Measurements from ENCODE around the gene ATXN10. TPM values are rescaled to one million over a fixed set of nuclear protein-coding genes. Genes with fewer than 3 reads are reported as not detected.
"Not testable (repeated sequence)": the region's sequence is repeated elsewhere in the genome, so short reads cannot be mapped to it uniquely, and the experiment has no call there.

The ATXN10 gene
- total RNA-seq, 5 donors from 2014 or later (not counting 1 experiment from before 2014, with no cell fraction given): 58.9 to 85.0 (median 69.6) TPM

DNA sequence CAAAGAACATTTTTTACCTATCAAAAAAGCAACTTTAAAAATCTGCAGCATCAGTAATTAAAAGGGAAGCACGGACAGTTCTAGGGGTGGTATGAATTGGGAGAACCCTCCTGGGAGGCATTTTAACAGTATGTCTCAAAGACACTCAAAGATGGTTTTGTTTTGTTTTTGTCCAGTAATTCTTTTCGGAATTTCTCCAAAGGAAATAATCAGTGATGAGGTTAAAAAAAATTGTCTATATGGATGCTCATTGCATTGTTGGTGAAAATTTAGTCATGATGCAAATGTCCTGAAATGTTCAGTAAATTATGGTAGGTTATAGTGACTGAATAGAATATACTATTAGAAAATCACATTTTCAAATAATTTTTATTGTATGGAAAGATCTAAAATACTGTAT, 115.1 kb downstream of the ATXN10 start:
- Histone ChIP-seq H3K4me1 (ENCODE audit: control insufficient read depth in 1 of 2, extremely low read depth in 1 of 2, insufficient read depth in 2 of 2, low read length in 2 of 2) (no peaks in the 10 kb centered on the region), H3K27me3 (replicated peaks in 1 of 2; ENCODE audit: control insufficient read depth in 2 of 2, extremely low read depth in 1 of 2, insufficient read depth in 2 of 2, low read length in 1 of 2) (no peaks in the 10 kb centered on the region), H3K27ac (ENCODE audit: low read length) (no peak overlapping the region), H3K4me3 (ENCODE audit: control insufficient read depth in 1 of 2, extremely low read depth in 1 of 2, low read length in 1 of 2) (no peak overlapping the region), H3K9me3 (no peaks in the 10 kb centered on the region), H3K36me3 (ENCODE audit: control insufficient read depth in 2 of 2, extremely low read depth in 1 of 2, insufficient read depth in 1 of 2, low read length in 1 of 2) (no peaks in the 10 kb centered on the region)
- Mint-ChIP-seq H3K4me1 (peaks cover 0 to 10% (median 3%) of the 10 kb centered on the region in 3 donors), H3K27me3 (no peaks in the 10 kb centered on the region), H3K27ac (no peak overlapping the region), H3K36me3 (peaks cover 32% of the 10 kb centered on the region), H3K9me3 (no peaks in the 10 kb centered on the region), H3K4me3 (no peak overlapping the region)
- no peak for ATAC-seq (replicated peaks in 1 of 4)
- 50% methylated on average over 2 of the region's 2 CpGs for WGBS (ENCODE audit: insufficient coverage)
- no peak for DNase-seq
- CTCF ChIA-PET: no interaction called here
- POLR2A ChIA-PET: no interaction called here

DNA sequence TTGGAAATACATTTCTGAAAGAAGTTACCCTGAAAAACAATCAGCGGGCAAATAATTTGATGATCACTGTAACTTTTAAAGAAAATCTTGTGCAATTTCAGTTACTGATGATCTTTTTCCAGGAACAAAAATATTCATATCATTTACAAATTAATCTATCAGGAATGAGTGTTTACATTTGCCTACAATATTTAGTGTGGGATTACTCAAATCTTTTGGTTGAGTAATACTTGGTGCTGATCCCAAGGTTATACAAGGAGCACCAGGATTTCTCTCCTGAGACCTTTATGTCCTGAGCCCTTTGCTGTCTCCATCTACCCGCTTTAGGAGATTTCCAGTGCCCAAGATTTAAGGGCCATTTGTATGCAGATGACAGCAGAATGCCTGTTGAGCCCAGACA, 116.1 kb downstream of the ATXN10 start:
- no peak for ATAC-seq (replicated peaks in 1 of 4)
- POLR2A ChIA-PET: no interaction called here
- H3K4me3 ChIP-seq (ENCODE audit: control insufficient read depth in 1 of 2, extremely low read depth in 1 of 2, low read length in 1 of 2): no peak overlapping the region
- DNase-seq: no peak
- CTCF ChIA-PET: no interaction called here
- H3K27me3 ChIP-seq (replicated peaks in 1 of 2; ENCODE audit: control insufficient read depth in 2 of 2, extremely low read depth in 1 of 2, insufficient read depth in 2 of 2, low read length in 1 of 2): no peaks in the 10 kb centered on the region
- Mint-ChIP-seq H3K27ac (no peak overlapping the region), H3K36me3 (peaks cover 36% of the 10 kb centered on the region), H3K4me3 (no peak overlapping the region), H3K27me3 (no peaks in the 10 kb centered on the region), H3K9me3 (no peaks in the 10 kb centered on the region), H3K4me1 (peaks cover 0 to 10% (median 3%) of the 10 kb centered on the region in 3 donors)
- no peaks in the 10 kb centered on the region for H3K4me1 ChIP-seq (ENCODE audit: control insufficient read depth in 1 of 2, extremely low read depth in 1 of 2, insufficient read depth in 2 of 2, low read length in 2 of 2)
- H3K27ac ChIP-seq (ENCODE audit: low read length): no peak overlapping the region
- H3K9me3 ChIP-seq: no peaks in the 10 kb centered on the region
- H3K36me3 ChIP-seq (ENCODE audit: control insufficient read depth in 2 of 2, extremely low read depth in 1 of 2, insufficient read depth in 1 of 2, low read length in 1 of 2): no peaks in the 10 kb centered on the region
- WGBS (ENCODE audit: insufficient coverage): no CpG with 5 or more reads among the region's 2 CpGs

DNA sequence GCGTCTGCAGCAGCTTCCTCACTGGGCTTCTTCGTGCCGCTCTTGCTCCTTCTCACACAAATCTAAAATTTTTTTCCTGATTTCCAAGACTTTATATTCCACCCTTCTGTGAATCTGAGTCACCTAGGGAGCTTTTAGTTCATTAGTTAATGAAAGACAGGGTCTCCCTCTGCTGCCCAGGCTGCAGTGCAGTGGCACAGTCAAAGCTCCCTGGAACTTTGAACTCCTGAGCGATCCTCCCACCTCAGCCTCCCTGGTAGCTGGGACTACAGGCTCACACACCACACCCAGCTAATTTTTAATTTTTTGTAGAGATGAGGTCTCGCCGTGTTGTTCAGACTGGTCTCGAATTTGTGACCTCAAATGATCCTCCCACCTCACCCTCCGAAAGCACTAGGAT, 116.9 kb downstream of the ATXN10 start:
- no peak for ATAC-seq (replicated peaks in 1 of 4)
- no peak for DNase-seq
- no peaks in the 10 kb centered on the region for H3K9me3 ChIP-seq
- Mint-ChIP-seq H3K4me1 (peaks cover 0 to 10% (median 0%) of the 10 kb centered on the region in 3 donors), H3K4me3 (no peak overlapping the region), H3K27me3 (no peaks in the 10 kb centered on the region), H3K36me3 (peaks cover 40% of the 10 kb centered on the region), H3K9me3 (peaks cover 0 to 4% (median 2%) of the 10 kb centered on the region in 3 donors), H3K27ac (no peak overlapping the region)
- peaks cover 0 to 5% of the 10 kb centered on the region in 2 donors for H3K36me3 ChIP-seq (ENCODE audit: control insufficient read depth in 2 of 2, extremely low read depth in 1 of 2, insufficient read depth in 1 of 2, low read length in 1 of 2)
- H3K27me3 ChIP-seq (replicated peaks in 1 of 2; ENCODE audit: control insufficient read depth in 2 of 2, extremely low read depth in 1 of 2, insufficient read depth in 2 of 2, low read length in 1 of 2): no peaks in the 10 kb centered on the region
- H3K27ac ChIP-seq (ENCODE audit: low read length): no peak overlapping the region
- no peaks in the 10 kb centered on the region for H3K4me1 ChIP-seq (ENCODE audit: control insufficient read depth in 1 of 2, extremely low read depth in 1 of 2, insufficient read depth in 2 of 2, low read length in 2 of 2)
- POLR2A ChIA-PET: no interaction called here
- CTCF ChIA-PET: no interaction called here
- no CpG with 5 or more reads among the region's 8 CpGs for WGBS (ENCODE audit: insufficient coverage)
- H3K4me3 ChIP-seq (ENCODE audit: control insufficient read depth in 1 of 2, extremely low read depth in 1 of 2, low read length in 1 of 2): no peak overlapping the region

DNA sequence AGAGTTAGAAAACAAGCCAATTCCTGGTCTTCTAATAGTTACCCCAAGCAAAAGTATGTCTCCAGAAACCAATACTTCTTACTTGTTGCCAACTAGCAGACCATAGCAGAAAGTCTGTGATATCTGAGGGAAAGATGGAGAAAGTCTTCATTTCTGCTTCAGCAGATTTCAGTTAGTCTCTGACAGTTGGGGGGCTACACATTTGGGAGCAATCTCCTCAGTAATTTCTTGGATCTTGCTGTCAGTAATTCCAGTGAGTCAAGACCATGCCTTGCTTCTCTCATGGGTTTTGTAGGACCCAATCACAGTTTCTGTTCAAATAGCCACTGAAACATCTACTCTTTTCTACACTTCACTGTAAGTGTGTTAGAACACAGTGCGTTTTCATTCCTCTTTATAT, 118.8 kb downstream of the ATXN10 start:
- no peak for DNase-seq
- Mint-ChIP-seq H3K36me3 (peaks cover 54% of the 10 kb centered on the region), H3K4me1 (peaks cover 0 to 8% (median 0%) of the 10 kb centered on the region in 3 donors), H3K4me3 (no peak overlapping the region), H3K27ac (no peak overlapping the region), H3K27me3 (no peaks in the 10 kb centered on the region), H3K9me3 (peaks cover 4 to 16% (median 13%) of the 10 kb centered on the region in 3 donors)
- peaks cover 2% of the 10 kb centered on the region for H3K9me3 ChIP-seq
- ChIA-PET POLR2A (no interaction called here), CTCF (no interaction called here)
- H3K4me3 ChIP-seq (ENCODE audit: control insufficient read depth in 1 of 2, extremely low read depth in 1 of 2, low read length in 1 of 2): no peak overlapping the region
- no peak overlapping the region for H3K27ac ChIP-seq (ENCODE audit: low read length)
- H3K27me3 ChIP-seq (replicated peaks in 1 of 2; ENCODE audit: control insufficient read depth in 2 of 2, extremely low read depth in 1 of 2, insufficient read depth in 2 of 2, low read length in 1 of 2): no peaks in the 10 kb centered on the region
- no peaks in the 10 kb centered on the region for H3K4me1 ChIP-seq (ENCODE audit: control insufficient read depth in 1 of 2, extremely low read depth in 1 of 2, insufficient read depth in 2 of 2, low read length in 2 of 2)
- no peak for ATAC-seq (replicated peaks in 1 of 4)
- H3K36me3 ChIP-seq (ENCODE audit: control insufficient read depth in 2 of 2, extremely low read depth in 1 of 2, insufficient read depth in 1 of 2, low read length in 1 of 2): peaks cover 0 to 7% of the 10 kb centered on the region in 2 donors
- WGBS (ENCODE audit: insufficient coverage): 100% methylated on average over 1 of the region's 1 CpG

DNA sequence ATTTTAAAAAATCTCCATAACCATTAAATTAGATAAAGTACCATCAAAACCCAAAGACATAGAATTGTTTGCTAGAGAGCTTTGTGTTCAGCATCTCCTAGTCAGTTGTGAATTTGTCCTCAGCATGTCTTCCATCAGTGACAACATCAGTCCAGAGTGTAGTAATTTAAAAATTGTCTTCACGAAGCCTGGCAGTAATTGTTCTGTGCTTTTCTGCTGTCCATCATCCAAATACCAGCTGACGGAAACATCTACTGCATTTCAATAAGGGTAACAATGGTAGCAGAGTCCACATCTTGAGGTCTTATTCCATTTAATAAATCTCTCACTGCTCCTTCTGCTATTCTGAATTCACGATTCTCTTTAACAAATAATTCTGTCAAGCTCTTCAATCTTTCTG, 121.5 kb downstream of the ATXN10 start:
- Histone ChIP-seq H3K36me3 (ENCODE audit: control insufficient read depth in 2 of 2, extremely low read depth in 1 of 2, insufficient read depth in 1 of 2, low read length in 1 of 2) (peaks cover 5 to 10% of the 10 kb centered on the region in 2 donors), H3K9me3 (peaks cover 5% of the 10 kb centered on the region), H3K27ac (ENCODE audit: low read length) (no peak overlapping the region), H3K27me3 (replicated peaks in 1 of 2; ENCODE audit: control insufficient read depth in 2 of 2, extremely low read depth in 1 of 2, insufficient read depth in 2 of 2, low read length in 1 of 2) (no peaks in the 10 kb centered on the region), H3K4me1 (ENCODE audit: control insufficient read depth in 1 of 2, extremely low read depth in 1 of 2, insufficient read depth in 2 of 2, low read length in 2 of 2) (no peaks in the 10 kb centered on the region), H3K4me3 (ENCODE audit: control insufficient read depth in 1 of 2, extremely low read depth in 1 of 2, low read length in 1 of 2) (no peak overlapping the region)
- ATAC-seq (replicated peaks in 1 of 4) (no peak), DNase-seq (no peak)
- Mint-ChIP-seq H3K9me3 (peaks cover 4 to 33% (median 22%) of the 10 kb centered on the region in 3 donors), H3K36me3 (peaks cover 72% of the 10 kb centered on the region), H3K27ac (no peak overlapping the region), H3K4me1 (peaks cover 0 to 6% (median 0%) of the 10 kb centered on the region in 3 donors), H3K4me3 (no peak overlapping the region), H3K27me3 (no peaks in the 10 kb centered on the region)
- POLR2A ChIA-PET: no interaction called here
- CTCF ChIA-PET: no interaction called here
- 95% methylated on average over 2 of the region's 3 CpGs for WGBS (ENCODE audit: insufficient coverage)

DNA sequence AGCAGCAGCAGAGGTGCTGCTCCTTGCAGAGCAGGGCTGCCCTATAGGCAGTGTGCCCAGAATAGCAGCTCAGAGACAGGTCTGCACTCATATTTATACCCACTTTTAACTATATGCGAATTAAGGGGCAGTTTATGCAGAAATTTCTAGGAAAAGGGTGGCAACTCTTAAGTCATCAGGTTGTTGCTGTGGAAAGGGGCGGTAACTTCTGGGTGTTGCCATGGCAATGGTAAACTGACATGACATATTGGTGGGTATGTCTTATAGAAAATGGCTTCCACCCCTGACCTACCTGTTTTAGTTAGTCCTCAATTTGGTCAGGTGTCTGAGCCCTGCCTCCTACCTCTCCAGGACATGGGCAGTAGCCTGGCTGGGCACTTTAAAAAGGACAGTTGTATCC, 122.3 kb downstream of the ATXN10 start:
- ChIA-PET CTCF (no interaction called here), POLR2A (no interaction called here)
- no peak overlapping the region for H3K4me3 ChIP-seq (ENCODE audit: control insufficient read depth in 1 of 2, extremely low read depth in 1 of 2, low read length in 1 of 2)
- Mint-ChIP-seq H3K27me3 (no peaks in the 10 kb centered on the region), H3K36me3 (peaks cover 74% of the 10 kb centered on the region), H3K4me1 (peaks cover 0 to 6% (median 0%) of the 10 kb centered on the region in 3 donors), H3K9me3 (peaks cover 4 to 33% (median 22%) of the 10 kb centered on the region in 3 donors), H3K27ac (no peak overlapping the region), H3K4me3 (no peak overlapping the region)
- DNase-seq (no peak), ATAC-seq (replicated peaks in 1 of 4) (no peak)
- 100% methylated on average over 1 of the region's 2 CpGs for WGBS (ENCODE audit: insufficient coverage)
- no peaks in the 10 kb centered on the region for H3K27me3 ChIP-seq (replicated peaks in 1 of 2; ENCODE audit: control insufficient read depth in 2 of 2, extremely low read depth in 1 of 2, insufficient read depth in 2 of 2, low read length in 1 of 2)
- H3K9me3 ChIP-seq: peaks cover 5% of the 10 kb centered on the region
- no peaks in the 10 kb centered on the region for H3K4me1 ChIP-seq (ENCODE audit: control insufficient read depth in 1 of 2, extremely low read depth in 1 of 2, insufficient read depth in 2 of 2, low read length in 2 of 2)
- H3K27ac ChIP-seq (ENCODE audit: low read length): no peak overlapping the region
- peaks cover 5 to 10% of the 10 kb centered on the region in 2 donors for H3K36me3 ChIP-seq (ENCODE audit: control insufficient read depth in 2 of 2, extremely low read depth in 1 of 2, insufficient read depth in 1 of 2, low read length in 1 of 2)

DNA sequence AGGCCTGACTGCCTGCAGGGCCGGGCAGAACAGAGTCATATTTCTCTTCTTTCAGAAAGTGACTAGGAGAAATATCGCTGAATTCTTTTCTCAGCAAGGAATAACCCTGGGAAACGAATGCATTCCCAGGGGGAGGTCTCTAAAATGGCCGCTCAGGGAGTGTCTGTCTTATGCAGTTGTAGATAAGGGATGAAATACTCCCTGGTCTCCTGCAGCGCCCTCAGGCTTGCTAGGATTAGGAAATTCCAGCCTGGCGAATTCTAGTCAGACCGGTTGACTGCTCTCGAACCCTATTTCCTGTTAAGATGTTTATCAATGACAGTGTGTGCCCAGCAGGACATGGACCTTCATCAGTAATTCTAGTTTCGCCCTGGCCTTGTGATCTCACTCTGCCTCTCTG, 124.4 kb downstream of the ATXN10 start:
- 98% methylated on average over 7 of the region's 9 CpGs for WGBS (ENCODE audit: insufficient coverage)
- H3K4me3 Mint-ChIP-seq; POLR2A ChIA-PET; H3K4me1 ChIP-seq (ENCODE audit: control insufficient read depth in 1 of 2, extremely low read depth in 1 of 2, insufficient read depth in 2 of 2, low read length in 2 of 2); CTCF ChIA-PET; H3K27me3 ChIP-seq (replicated peaks in 1 of 2; ENCODE audit: control insufficient read depth in 2 of 2, extremely low read depth in 1 of 2, insufficient read depth in 2 of 2, low read length in 1 of 2); ATAC-seq (replicated peaks in 1 of 4); H3K27me3 Mint-ChIP-seq; H3K27ac ChIP-seq (ENCODE audit: low read length); H3K4me1 Mint-ChIP-seq; H3K9me3 ChIP-seq; H3K4me3 ChIP-seq (ENCODE audit: control insufficient read depth in 1 of 2, extremely low read depth in 1 of 2, low read length in 1 of 2); H3K27ac Mint-ChIP-seq: not testable (repeated sequence)
- H3K36me3 Mint-ChIP-seq: peaks cover 72% of the 10 kb centered on the region
- DNase-seq: peak in 1 of 35 experiments; percentile 3
- H3K36me3 ChIP-seq (ENCODE audit: control insufficient read depth in 2 of 2, extremely low read depth in 1 of 2, insufficient read depth in 1 of 2, low read length in 1 of 2): peaks cover 5 to 10% of the 10 kb centered on the region in 2 donors
- H3K9me3 Mint-ChIP-seq: peaks cover 4 to 33% (median 22%) of the 10 kb centered on the region in 3 donors
